Epidermal melanocyte (primary cell): ENCODE data around the gene CDH18.

Experiments
- DNase-seq: peaks from one replicate; pipeline ENCODE4 v3.0.0; 2011; ENCODE audit warnings: low spot score; ENCODE audit not compliant: insufficient read length

CDH18 gene

GRCh38 chr5:19745247-19745646 lies 242.8 kb downstream of the CDH18 start:
- no peak for DNase-seq

- DNase-seq = no peak
These were observed 248.3 kb downstream of the CDH18 start for GRCh38 chr5:19739671-19740070.

GRCh38 chr5:19734776-19735175 lies 253.2 kb downstream of the CDH18 start:
- DNase-seq = no peak

- no peak for DNase-seq
These were observed 254.1 kb downstream of the CDH18 start for GRCh38 chr5:19733612-19734495.

GRCh38 chr5:19728571-19728970 lies 259.4 kb downstream of the CDH18 start:
- no peak for DNase-seq

GRCh38 chr5:19719109-19719508 lies 268.9 kb downstream of the CDH18 start:
- DNase-seq = no peak

GRCh38 chr5:19713740-19714139 lies 274.3 kb downstream of the CDH18 start:
- DNase-seq = no peak

- DNase-seq = no peak
These were observed 278.6 kb downstream of the CDH18 start for GRCh38 chr5:19709403-19709802.

- no peak for DNase-seq
These were observed 281.2 kb downstream of the CDH18 start for GRCh38 chr5:19706776-19707175.

- DNase-seq = no peak
These were observed 286.3 kb downstream of the CDH18 start for GRCh38 chr5:19701731-19702130.

- no peak for DNase-seq
These were observed 292.9 kb downstream of the CDH18 start for GRCh38 chr5:19694949-19695611.

- no peak for DNase-seq
These were observed 297.0 kb downstream of the CDH18 start for GRCh38 chr5:19690978-19691377.

GRCh38 chr5:19685473-19685872 lies 302.5 kb downstream of the CDH18 start:
- DNase-seq = no peak

GRCh38 chr5:19676895-19677294 lies 311.1 kb downstream of the CDH18 start:
- no peak for DNase-seq

- no peak for DNase-seq
These were observed 327.3 kb downstream of the CDH18 start for GRCh38 chr5:19660679-19661078.

GRCh38 chr5:19655627-19656026 lies 332.4 kb downstream of the CDH18 start:
- DNase-seq = no peak

- DNase-seq = no peak
These were observed 349.5 kb downstream of the CDH18 start for GRCh38 chr5:19638461-19638860.

GRCh38 chr5:19630876-19631275 lies 357.1 kb downstream of the CDH18 start:
- DNase-seq = no peak

- DNase-seq = no peak
These were observed 361.8 kb downstream of the CDH18 start for GRCh38 chr5:19626211-19626610.

- no peak for DNase-seq
These were observed 362.4 kb downstream of the CDH18 start for GRCh38 chr5:19625562-19625961.

- no peak for DNase-seq
These were observed 368.4 kb downstream of the CDH18 start for GRCh38 chr5:19619571-19619970.

GRCh38 chr5:19616701-19617215 lies 371.2 kb downstream of the CDH18 start:
- no peak for DNase-seq

GRCh38 chr5:19615661-19616060 lies 372.3 kb downstream of the CDH18 start:
- DNase-seq = no peak
